ENCODE measurements around the gene CELF5.

DNA sequence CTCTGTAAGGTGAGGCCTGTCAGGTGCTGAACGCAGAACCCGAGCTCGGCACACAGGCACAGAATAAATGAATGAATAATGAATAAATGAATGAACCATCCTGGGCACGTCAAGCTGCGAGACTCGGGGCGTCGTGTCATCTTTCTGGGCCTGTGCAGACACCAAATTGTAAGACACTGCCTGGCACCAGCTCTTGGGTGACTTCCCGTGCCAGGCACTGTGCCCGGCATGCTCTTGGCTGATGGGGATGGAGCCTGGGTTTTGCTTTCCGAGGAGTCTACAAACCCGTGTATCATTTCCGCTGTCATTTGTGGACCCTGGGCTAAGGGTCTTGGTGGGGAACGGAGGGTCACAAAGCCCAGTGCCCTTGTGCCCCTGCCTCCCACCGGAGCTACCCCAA, 43.9 kb downstream of the CELF5 start:
- no peak for TF ChIP-seq ZNF423 (tag by site-specific recombination; IDR thresholded peaks at IDR 0.05)
- no peak for TF ChIP-seq ZNF248 (tag by site-specific recombination; IDR thresholded peaks at IDR 0.05)
- TF ChIP-seq, protein P1, sequence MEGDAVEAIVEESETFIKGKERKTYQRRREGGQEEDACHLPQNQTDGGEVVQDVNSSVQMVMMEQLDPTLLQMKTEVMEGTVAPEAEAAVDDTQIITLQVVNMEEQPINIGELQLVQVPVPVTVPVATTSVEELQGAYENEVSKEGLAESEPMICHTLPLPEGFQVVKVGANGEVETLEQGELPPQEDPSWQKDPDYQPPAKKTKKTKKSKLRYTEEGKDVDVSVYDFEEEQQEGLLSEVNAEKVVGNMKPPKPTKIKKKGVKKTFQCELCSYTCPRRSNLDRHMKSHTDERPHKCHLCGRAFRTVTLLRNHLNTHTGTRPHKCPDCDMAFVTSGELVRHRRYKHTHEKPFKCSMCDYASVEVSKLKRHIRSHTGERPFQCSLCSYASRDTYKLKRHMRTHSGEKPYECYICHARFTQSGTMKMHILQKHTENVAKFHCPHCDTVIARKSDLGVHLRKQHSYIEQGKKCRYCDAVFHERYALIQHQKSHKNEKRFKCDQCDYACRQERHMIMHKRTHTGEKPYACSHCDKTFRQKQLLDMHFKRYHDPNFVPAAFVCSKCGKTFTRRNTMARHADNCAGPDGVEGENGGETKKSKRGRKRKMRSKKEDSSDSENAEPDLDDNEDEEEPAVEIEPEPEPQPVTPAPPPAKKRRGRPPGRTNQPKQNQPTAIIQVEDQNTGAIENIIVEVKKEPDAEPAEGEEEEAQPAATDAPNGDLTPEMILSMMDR (tag by site-specific recombination; IDR thresholded peaks at IDR 0.05) = no peak
- TF ChIP-seq, protein P2, sequence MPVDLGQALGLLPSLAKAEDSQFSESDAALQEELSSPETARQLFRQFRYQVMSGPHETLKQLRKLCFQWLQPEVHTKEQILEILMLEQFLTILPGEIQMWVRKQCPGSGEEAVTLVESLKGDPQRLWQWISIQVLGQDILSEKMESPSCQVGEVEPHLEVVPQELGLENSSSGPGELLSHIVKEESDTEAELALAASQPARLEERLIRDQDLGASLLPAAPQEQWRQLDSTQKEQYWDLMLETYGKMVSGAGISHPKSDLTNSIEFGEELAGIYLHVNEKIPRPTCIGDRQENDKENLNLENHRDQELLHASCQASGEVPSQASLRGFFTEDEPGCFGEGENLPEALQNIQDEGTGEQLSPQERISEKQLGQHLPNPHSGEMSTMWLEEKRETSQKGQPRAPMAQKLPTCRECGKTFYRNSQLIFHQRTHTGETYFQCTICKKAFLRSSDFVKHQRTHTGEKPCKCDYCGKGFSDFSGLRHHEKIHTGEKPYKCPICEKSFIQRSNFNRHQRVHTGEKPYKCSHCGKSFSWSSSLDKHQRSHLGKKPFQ (tag by site-specific recombination; IDR thresholded peaks at IDR 0.05) = no peak
- no peak for TF ChIP-seq ZNF391 (tag by site-specific recombination; IDR thresholded peaks at IDR 0.05; ENCODE audit: borderline replicate concordance, low read depth)
